Liver (tissue), 9 donors: ENCODE results near the gene ZBTB6. TPM values are rescaled to one million over a fixed set of nuclear protein-coding genes. Genes with fewer than 3 reads are reported as not detected.

Experiments used
- DNase-seq: peaks from one replicate; pipeline ENCODE4 v3.0.0-alpha.2; 2017; ENCODE audit warnings: low spot score
- H3K27ac ChIP-seq, 2 donors: one replicate each; pipeline ENCODE4 v1.7.0; 2013; ENCODE audit warnings: inconsistent platforms in 2 of 2, low read length in 2 of 2, control low read depth in 1 of 2, low read depth in 1 of 2, mild to moderate bottlenecking in 1 of 2
- H3K27me3 ChIP-seq, 4 donors: one replicate each; pipeline versions ENCODE4 v1.6.1 to v1.7.0; 2013; ENCODE audit warnings: low read length in 3 of 4, inconsistent platforms in 1 of 4, mild to moderate bottlenecking in 1 of 4, moderate library complexity in 1 of 4; ENCODE audit not compliant: control insufficient read depth in 4 of 4, insufficient read depth in 4 of 4
- H3K36me3 ChIP-seq, 4 donors: one replicate each; pipeline versions ENCODE4 v1.6.1 to v1.7.0; 2013; ENCODE audit warnings: low read length in 3 of 4, mild to moderate bottlenecking in 3 of 4, low read depth in 1 of 4, moderate library complexity in 1 of 4; ENCODE audit not compliant: control insufficient read depth in 4 of 4, insufficient read depth in 3 of 4
- H3K4me1 ChIP-seq, 4 donors: one replicate each; pipeline versions ENCODE4 v1.6.1 to v1.7.0; 2013; ENCODE audit warnings: low read length in 3 of 4, mild to moderate bottlenecking in 3 of 4, moderate library complexity in 1 of 4; ENCODE audit not compliant: control insufficient read depth in 4 of 4, insufficient read depth in 4 of 4
- H3K4me3 ChIP-seq, 3 donors: one replicate each; pipeline versions ENCODE4 v1.6.1 to v1.7.0; 2013; ENCODE audit warnings: low read length in 3 of 3, control low read depth in 1 of 3, low read depth in 1 of 3, mild to moderate bottlenecking in 1 of 3
- H3K9ac ChIP-seq, 2 donors: one replicate each; pipeline ENCODE4 v1.7.0; 2013; ENCODE audit warnings: low read length in 2 of 2, mild to moderate bottlenecking in 2 of 2, moderate library complexity in 2 of 2, control low read depth in 1 of 2, low read depth in 1 of 2
- H3K9me3 ChIP-seq, 4 donors: one replicate each; pipeline versions ENCODE4 v1.6.1 to v1.7.0; 2013; ENCODE audit warnings: low read length in 3 of 4; ENCODE audit not compliant: control insufficient read depth in 4 of 4
- ATF3 ChIP-seq: IDR thresholded peaks from 2 replicates; pipeline ENCODE4 v1.6.1; 2016; ENCODE audit warnings: antibody characterized with exemption
- CTCF ChIP-seq: fragments of 150-350 bp; IDR thresholded peaks from 2 replicates; pipeline ENCODE4 v1.5.1; 2017; ENCODE audit warnings: improper control_type of control experiment, low read depth, low read length; ENCODE audit not compliant: missing input control
- EGR1 ChIP-seq, 2 donors: IDR thresholded peaks; 2 replicates each; pipeline ENCODE4 v1.6.1; 2016 to 2018; ENCODE audit warnings: antibody characterized with exemption in 2 of 2, low read depth in 2 of 2
- FOXA1 ChIP-seq: IDR thresholded peaks from 2 replicates; pipeline ENCODE4 v1.6.1; 2016; ENCODE audit warnings: antibody characterized with exemption
- FOXA2 ChIP-seq: IDR thresholded peaks from 2 replicates; pipeline ENCODE4 v1.6.1; 2016; ENCODE audit warnings: antibody characterized with exemption
- GABPA ChIP-seq, 2 donors: IDR thresholded peaks in 1 of 2; conservative IDR thresholded peaks in 1 of 2; 2 replicates each; pipeline ENCODE4 v1.6.1; 2016; ENCODE audit warnings: antibody characterized with exemption in 2 of 2, mild to moderate bottlenecking in 1 of 2, moderate library complexity in 1 of 2
- HNF4A ChIP-seq, 2 donors: conservative IDR thresholded peaks; 2 replicates each; pipeline ENCODE4 v1.6.1; 2016; ENCODE audit warnings: antibody characterized with exemption in 2 of 2, mild to moderate bottlenecking in 2 of 2
- HNF4G ChIP-seq: IDR thresholded peaks from 2 replicates; pipeline ENCODE4 v1.6.1; 2016; ENCODE audit warnings: antibody characterized with exemption
- JUND ChIP-seq, 2 donors: IDR thresholded peaks; 2 replicates each; pipeline ENCODE4 v1.6.1; 2016; ENCODE audit warnings: antibody characterized with exemption in 2 of 2
- MAX ChIP-seq: IDR thresholded peaks from 2 replicates; pipeline ENCODE4 v1.6.1; 2016; ENCODE audit warnings: antibody characterized with exemption
- NR2F2 ChIP-seq: IDR thresholded peaks from 2 replicates; pipeline ENCODE4 v1.6.1; 2016; ENCODE audit warnings: antibody characterized with exemption
- RAD21 ChIP-seq, 2 donors: IDR thresholded peaks; 2 replicates each; pipeline ENCODE4 v1.6.1; 2016; ENCODE audit warnings: antibody characterized with exemption in 2 of 2, mild to moderate bottlenecking in 2 of 2
- REST ChIP-seq: IDR thresholded peaks from 2 replicates; pipeline ENCODE4 v1.6.1; 2016; ENCODE audit warnings: antibody characterized with exemption, mild to moderate bottlenecking
- RXRA ChIP-seq, 2 donors: IDR thresholded peaks; 2 replicates each; pipeline ENCODE4 v1.6.1; 2017 to 2018; ENCODE audit warnings: antibody characterized with exemption in 2 of 2, mild to moderate bottlenecking in 1 of 2
- SP1 ChIP-seq: IDR thresholded peaks from 2 replicates; pipeline ENCODE4 v1.6.1; 2018; ENCODE audit warnings: antibody characterized with exemption, mild to moderate bottlenecking
- TAF1 ChIP-seq: conservative IDR thresholded peaks from 2 replicates; pipeline ENCODE4 v1.6.1; 2016; ENCODE audit warnings: antibody characterized with exemption, mild to moderate bottlenecking
- YY1 ChIP-seq: IDR thresholded peaks from 2 replicates; pipeline ENCODE4 v1.6.1; 2016; ENCODE audit warnings: antibody characterized with exemption, mild to moderate bottlenecking
- ZBTB33 ChIP-seq: IDR thresholded peaks from 2 replicates; pipeline ENCODE4 v1.6.1; 2016; ENCODE audit warnings: antibody characterized with exemption
- WGBS: extraction: QIAGEN DNeasy Blood & Tissue Kit; methylation state at CpG from one replicate; pipeline ENCODE4 v1.1.7; 2013; 5-methylcytosine and 5-hydroxymethylcytosine counted together
- polyA plus RNA-seq, 2 donors: library from polyadenylated mRNA; stranded (reverse) in 1 of 2; unstranded in 1 of 2; fragments of 200-250 nt in 1 of 2; fragments of >200 nt in 1 of 2; fragmentation: Nextera tagmentation in 1 of 2; extraction: Ambion mirVana in 1 of 2; gene quantifications; one replicate each; pipeline versions ENCODE4 v1.2.1 to v1.2.3, GENCODE V29; 2013 to 2015
- total RNA-seq, 2 donors: library from RNA; depleted of rRNA; stranded (reverse); fragments of >200 nt; gene quantifications; one replicate each; pipeline ENCODE4 v1.2.3, GENCODE V29; 2014
- donor health status: healthy.
- donor health status: healthy.
- donor health status: healthy.
- donor health status: healthy.
- donor health status: healthy.

ZBTB6 gene
- total and polyA plus RNA-seq, 4 donors, result 0.92 to 7.1 (median 3.3) TPM

GRCh38 chr9:122961139-122961538, 48.0 kb upstream of the ZBTB6 start:
- Histone ChIP-seq H3K27ac (no peak overlapping the region), H3K4me3 (no peak overlapping the region), H3K9ac (no peak overlapping the region), H3K27me3 (no peaks in the 10 kb centered on the region), H3K36me3 (peaks cover 0 to 10% (median 5%) of the 10 kb centered on the region in 4 donors), H3K4me1 (no peaks in the 10 kb centered on the region), H3K9me3 (no peaks in the 10 kb centered on the region)
- TF ChIP-seq JUND (IDR thresholded peaks at IDR 0.05) (no peak), YY1 (no peak), ZBTB33 (no peak), TAF1 (no peak), HNF4A (conservative IDR thresholded peaks at IDR 0.05) (no peak), RXRA (IDR thresholded peaks at IDR 0.05) (no peak), NR2F2 (no peak), ATF3 (no peak), REST (no peak), SP1 (no peak), FOXA1 (no peak), HNF4G (no peak), EGR1 (IDR thresholded peaks at IDR 0.05; ENCODE audit: low read depth in 2 of 2) (no peak), FOXA2 (no peak), RAD21 (IDR thresholded peaks at IDR 0.05) (no peak), CTCF (no peak), GABPA (IDR thresholded peaks at IDR 0.05 in 1 of 2, conservative IDR thresholded peaks at IDR 0.05 in 1 of 2) (no peak), MAX (no peak)
- no peak for DNase-seq
- WGBS, result 96% methylated on average over 1 of the region's 1 CpG

- H3K27me3 ChIP-seq, result no peaks in the 10 kb centered on the region
- H3K9me3 ChIP-seq, result no peaks in the 10 kb centered on the region
- no peak for TF ChIP-seq GABPA (IDR thresholded peaks at IDR 0.05 in 1 of 2, conservative IDR thresholded peaks at IDR 0.05 in 1 of 2)
- no peak for TF ChIP-seq EGR1 (IDR thresholded peaks at IDR 0.05; ENCODE audit: low read depth in 2 of 2)
- no peak for TF ChIP-seq JUND (IDR thresholded peaks at IDR 0.05)
- no peak for TF ChIP-seq RXRA (IDR thresholded peaks at IDR 0.05)
- TF ChIP-seq YY1, result no peak
- no peak for TF ChIP-seq NR2F2
- TF ChIP-seq TAF1, result no peak
- no peak for TF ChIP-seq HNF4A (conservative IDR thresholded peaks at IDR 0.05)
- no peak for TF ChIP-seq CTCF
- TF ChIP-seq FOXA2, result no peak
- TF ChIP-seq HNF4G, result no peak
- TF ChIP-seq RAD21 (IDR thresholded peaks at IDR 0.05), result no peak
- no peak for TF ChIP-seq ZBTB33
- TF ChIP-seq ATF3, result no peak
- H3K9ac ChIP-seq, result no peak overlapping the region
- peaks cover 0 to 10% (median 2%) of the 10 kb centered on the region in 4 donors for H3K36me3 ChIP-seq
- no peak for DNase-seq
- no peak overlapping the region for H3K4me3 ChIP-seq
- no peak overlapping the region for H3K27ac ChIP-seq
- H3K4me1 ChIP-seq, result peaks cover 0 to 2% (median 0%) of the 10 kb centered on the region in 4 donors
These were observed 42.8 kb upstream of the ZBTB6 start for GRCh38 chr9:122955961-122956360.
